SIG-M5 treated with dmso at 0.1 percent for 504 hours (cell line): ENCODE data around the gene MBP.

Experiments
- DNase-seq: peaks from one replicate; lab custom pipeline; 2025; ENCODE audit not compliant: unreplicated experiment; lab: John Stamatoyannopoulos, UW

MBP gene

DNA sequence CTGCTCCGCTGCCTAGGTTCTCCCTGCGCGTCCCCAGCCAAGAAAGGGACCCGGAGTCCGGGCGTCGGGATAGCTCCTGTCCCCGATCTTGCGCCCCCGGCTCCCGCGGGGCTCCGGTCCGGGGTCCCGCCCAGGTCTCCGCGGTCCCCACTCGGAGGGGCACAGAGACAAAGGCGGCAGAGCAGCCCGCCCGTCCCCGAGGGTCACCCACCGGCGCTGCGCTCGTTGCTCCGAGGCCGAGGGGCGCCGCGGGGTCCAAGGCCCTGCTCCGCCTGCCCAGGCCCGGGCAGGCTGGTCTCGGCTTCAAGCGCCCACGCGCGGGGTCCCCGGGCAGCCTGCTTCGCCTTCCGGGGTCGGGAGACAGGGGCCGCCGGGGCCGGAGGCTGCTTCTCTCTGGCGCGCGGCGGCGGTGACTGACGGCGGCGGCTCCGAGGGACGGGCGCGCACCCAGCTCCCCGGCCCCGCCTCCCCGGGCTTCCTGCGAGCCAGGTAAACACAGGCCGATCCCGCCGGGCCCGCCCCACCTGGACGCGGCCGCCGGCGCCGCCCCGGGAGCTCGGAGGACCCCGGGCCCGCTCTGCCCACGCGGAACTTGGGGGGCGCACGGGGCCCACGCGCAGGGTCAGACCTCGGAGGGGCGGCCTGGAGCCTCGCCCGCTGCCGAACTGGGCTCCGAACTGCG, at the start of gene MBP:
TSS of gene MBP (minus strand) at position 415 of the 682 bp plus-strand sequence. CDS start 27,522 bp downstream, outside the sequence.
- peak; percentile 39 for DNase-seq

- no peak for DNase-seq
Observed at GRCh38 chr18:77181950-77182707, 49.5 kb upstream of the MBP start.

DNA sequence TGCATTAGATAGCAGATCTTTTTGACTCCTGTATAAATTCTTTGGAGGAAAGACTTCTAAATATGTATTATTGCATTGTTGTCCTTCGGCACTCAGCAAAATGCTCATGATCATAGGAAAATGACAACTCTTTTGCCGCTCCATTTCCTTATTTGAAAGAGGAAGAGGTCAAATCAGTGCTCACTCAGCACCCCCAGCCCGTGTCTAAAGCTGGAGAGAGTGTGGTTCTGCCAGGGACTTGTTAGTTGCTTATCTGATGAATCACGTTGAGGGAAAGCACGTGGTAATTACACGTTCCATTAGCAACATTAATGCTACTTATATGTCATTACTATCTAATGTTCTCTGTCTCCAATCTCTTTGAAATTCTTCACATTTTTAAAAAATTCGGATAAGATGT, 46.0 kb upstream of the MBP start:
- no peak for DNase-seq

DNA sequence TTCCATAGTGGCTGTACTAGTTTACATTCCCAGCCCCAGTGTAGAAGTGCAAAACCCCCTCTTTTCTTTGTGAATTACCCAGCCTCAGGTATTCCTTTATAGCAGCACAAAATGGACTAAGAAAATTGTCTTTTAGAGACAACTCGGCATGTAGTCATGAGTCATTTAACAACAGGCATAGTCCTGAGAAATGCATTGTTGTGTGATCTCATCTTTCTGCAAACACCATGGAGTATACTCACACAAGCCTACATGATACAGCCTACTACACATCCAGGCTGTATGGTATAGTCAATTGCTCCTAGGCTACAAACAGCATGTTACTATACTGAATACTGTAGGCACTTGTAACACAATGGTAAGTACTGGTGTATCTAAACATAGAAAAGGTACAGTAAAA, 44.4 kb upstream of the MBP start:
- DNase-seq = no peak

DNA sequence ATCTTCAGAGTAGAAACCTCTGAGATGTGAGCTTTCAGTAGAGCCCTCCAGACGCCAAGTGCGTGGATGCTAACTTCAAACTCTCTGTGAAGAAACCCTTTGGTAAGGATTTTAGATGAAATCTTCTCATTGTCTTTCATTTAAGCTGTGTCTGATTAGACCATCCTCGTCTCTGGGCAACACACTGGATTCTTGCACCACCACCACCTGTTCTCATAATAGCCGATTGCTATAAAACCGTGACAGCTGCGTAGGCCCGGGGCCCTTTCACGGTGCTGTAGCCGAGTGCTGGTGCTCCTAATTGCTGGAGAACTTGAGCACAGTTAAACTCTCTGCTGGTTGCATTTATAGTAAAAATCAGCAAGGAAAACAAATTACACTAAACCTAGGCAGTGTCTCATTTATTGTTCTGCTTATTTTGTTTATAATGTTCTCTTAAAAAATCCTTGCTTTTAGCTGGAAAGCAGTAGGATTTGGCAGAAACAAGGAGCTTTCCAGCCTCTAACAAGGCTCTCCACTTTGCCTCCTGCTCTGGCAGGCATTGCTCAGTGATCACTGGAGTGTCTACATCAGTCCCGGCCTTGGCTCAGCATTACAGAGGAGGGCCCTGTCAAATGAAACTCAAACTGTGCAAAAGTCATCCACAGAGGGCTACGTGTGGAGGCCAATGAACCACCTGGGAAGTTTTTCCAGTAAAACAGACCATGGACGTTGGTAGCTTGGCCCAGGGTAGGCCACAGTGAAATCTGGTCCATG, 40.9 kb upstream of the MBP start:
- no peak for DNase-seq

GRCh38 chr18:77170890-77171410, 38.4 kb upstream of the MBP start:
- DNase-seq = no peak

GRCh38 chr18:77168811-77169311, 36.3 kb upstream of the MBP start:
- no peak for DNase-seq

GRCh38 chr18:77167251-77167650, 34.7 kb upstream of the MBP start:
- DNase-seq = no peak

DNA sequence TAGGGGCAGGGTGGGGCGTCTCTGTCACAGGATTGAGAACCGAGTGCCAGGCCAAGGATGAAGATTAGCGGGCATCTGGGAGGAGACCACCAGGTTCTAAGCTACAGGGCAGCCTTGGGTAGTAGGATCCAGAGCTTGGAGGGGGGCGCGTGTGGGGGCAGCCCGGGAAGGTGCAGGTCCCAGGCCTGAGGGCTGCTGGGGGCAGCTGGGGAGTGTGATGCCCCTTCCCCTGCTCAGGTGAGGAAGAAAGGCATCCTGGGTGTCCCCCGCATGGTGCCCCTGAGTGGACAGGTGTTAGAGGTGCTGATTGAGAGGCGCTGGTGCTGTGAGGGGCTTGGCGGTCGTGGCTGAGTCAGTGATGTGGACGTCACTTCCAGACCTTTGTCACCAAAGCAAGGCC, 33.9 kb upstream of the MBP start:
- no peak for DNase-seq

DNA sequence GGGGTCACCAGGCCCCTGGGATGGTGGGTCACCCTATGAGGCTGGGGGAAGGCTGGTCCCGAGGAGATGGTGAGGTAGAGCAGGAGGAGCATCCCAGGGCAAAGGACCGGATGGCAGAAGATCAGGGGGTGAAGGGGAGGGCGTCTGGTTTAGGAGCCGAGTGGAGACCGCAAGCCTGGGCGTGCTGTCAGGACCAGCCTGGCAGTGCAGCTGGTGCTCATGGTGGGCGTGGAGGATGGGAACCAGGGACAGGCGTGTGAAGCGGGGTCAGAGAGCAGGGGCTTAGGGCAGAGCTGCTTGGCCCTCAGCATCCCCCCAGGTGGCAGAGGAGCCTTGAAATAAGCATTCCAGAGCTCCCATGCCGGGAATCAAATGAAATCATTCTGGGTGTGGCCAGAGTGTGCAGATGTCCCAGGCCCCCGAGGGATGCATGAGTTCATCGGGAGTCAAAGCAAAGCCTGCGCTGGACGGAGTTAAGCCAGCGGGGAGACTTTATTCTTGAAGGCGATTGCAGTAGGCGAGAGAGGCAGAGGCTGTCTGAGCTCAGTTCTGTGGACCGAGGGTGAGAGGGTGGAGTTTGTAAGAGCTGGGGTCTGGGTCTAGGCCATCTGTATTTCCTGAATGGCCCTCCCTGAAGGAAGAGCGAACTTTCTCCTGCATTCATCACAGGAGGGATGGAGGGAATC, 33.1 kb upstream of the MBP start:
- no peak for DNase-seq

DNA sequence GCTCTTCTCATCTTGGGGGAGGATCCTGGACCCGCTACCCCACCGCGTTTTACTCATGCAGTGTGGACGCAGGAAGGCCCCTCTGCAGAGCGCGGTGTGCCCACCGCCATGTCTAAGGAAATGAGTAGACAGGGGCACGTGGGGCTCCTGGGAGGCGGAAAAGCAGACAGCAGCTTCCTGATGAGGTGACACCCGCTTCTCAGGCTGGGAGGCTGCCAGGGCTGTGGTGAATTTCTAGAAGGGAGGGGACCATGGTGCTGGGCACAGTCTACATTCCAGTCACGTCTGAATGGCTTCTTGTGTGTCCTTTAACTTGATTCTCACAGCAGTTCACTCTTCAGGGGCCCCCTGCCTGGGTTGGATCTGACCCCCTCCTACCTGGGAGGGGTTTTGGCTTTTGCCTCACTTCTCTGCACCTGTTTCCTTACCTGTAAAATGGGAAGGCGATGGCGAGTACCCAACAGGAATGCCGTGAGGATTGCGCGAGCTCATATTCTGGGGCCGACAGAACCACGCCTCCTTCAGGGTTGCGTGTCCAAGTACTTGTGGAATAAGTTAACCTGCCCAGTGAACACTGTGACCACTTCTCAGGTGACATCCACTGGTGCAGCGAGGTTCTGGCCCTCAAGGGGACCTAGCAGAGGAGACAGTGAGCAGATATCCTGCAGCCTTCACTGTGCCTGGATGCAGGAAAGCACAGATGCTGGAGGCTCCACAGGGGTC, 32.3 kb upstream of the MBP start:
- no peak for DNase-seq

GRCh38 chr18:77164026-77164425, 31.4 kb upstream of the MBP start:
- DNase-seq = no peak

GRCh38 chr18:77162580-77162979, 30.0 kb upstream of the MBP start:
- no peak for DNase-seq

DNA sequence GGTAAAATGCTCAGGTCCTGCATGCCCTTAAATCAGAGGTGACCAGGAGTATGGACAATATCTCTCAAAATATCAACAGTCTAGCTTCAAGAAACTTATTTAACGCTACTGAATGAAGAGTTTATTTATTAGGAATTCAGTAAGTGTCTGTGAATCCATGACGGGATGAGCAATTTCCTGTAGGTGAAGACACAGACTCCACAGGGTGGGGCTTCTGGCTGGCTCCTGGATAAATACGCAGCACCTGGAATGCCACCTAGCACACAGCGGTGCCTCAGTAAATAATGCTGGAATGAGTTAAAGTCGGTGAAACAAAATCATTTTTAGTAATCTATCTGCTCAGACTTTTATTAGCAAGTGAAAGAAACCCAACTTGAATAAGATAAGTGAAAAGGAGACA, 29.4 kb upstream of the MBP start:
- no peak for DNase-seq

GRCh38 chr18:77161383-77161782, 28.8 kb upstream of the MBP start:
- DNase-seq = no peak

GRCh38 chr18:77160515-77160914, 27.9 kb upstream of the MBP start:
- DNase-seq = peak; percentile 66

- DNase-seq = no peak
Observed at GRCh38 chr18:77157312-77157711, 24.7 kb upstream of the MBP start.

GRCh38 chr18:77155031-77155430, 22.4 kb upstream of the MBP start:
- no peak for DNase-seq

DNA sequence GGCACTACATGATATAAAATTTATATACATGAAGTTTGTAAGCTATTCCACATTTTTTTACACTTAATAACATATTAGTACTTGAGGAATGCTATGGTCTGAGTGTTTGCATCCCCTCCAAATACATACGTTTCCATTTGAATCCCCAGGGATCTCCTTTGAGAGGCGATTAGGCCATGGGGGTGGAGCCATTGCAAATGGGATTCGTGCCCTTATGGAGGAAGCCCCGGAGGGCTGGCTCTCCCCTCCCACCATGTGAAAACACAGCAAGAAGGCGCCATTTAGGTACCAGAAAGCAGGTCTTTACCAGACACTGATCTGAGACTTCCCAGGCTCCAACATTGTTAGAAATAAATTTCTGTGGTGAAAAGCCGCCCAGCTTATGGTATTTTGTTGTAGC, 20.8 kb upstream of the MBP start:
- DNase-seq = no peak

GRCh38 chr18:77151772-77152520, 19.4 kb upstream of the MBP start:
- no peak for DNase-seq
